Smooth muscle cell (in vitro differentiated cells): ENCODE results near the gene RAB38. TPM values are rescaled to one million over a fixed set of nuclear protein-coding genes. Genes with fewer than 3 reads are reported as not detected.
A peak's percentile ranks its signal among the peaks of the same experiment; 100 is the strongest.

Experiments
- DNase-seq: peaks from one replicate; lab custom pipeline; 2025; ENCODE audit not compliant: unreplicated experiment; lab: John Stamatoyannopoulos, UW
- H2AFZ ChIP-seq: fragments of 200-600 bp; sonication (generic); 2 replicates; pipeline ENCODE4 v1.6.0; 2016; ENCODE audit warnings: antibody characterized with exemption, low read depth, mild to moderate bottlenecking
- H3F3A ChIP-seq: fragments of 200-600 bp; sonication (generic); 2 replicates; pipeline ENCODE4 v1.6.0; 2017; ENCODE audit warnings: antibody characterized with exemption, low read depth
- H3K27ac ChIP-seq: fragments of 200-600 bp; sonication (generic); 2 replicates; pipeline ENCODE4 v1.5.1; 2016; ENCODE audit warnings: low read depth, mild to moderate bottlenecking
- H3K27me3 ChIP-seq: fragments of 200-600 bp; sonication (generic); 2 replicates; pipeline ENCODE4 v1.6.1; 2016; ENCODE audit warnings: low read depth, mild to moderate bottlenecking
- H3K36me3 ChIP-seq: fragments of 200-600 bp; sonication (generic); 2 replicates; pipeline ENCODE4 v1.5.1; 2016; ENCODE audit warnings: low read depth
- H3K4me1 ChIP-seq: fragments of 200-600 bp; sonication (generic); 2 replicates; pipeline ENCODE4 v1.5.1; 2016; ENCODE audit warnings: low read depth
- H3K4me2 ChIP-seq: fragments of 200-600 bp; sonication (generic); 2 replicates; pipeline ENCODE4 v1.6.0; 2016; ENCODE audit warnings: mild to moderate bottlenecking
- H3K4me3 ChIP-seq: fragments of 200-600 bp; sonication (generic); 2 replicates; pipeline ENCODE4 v1.5.1; 2016; ENCODE audit warnings: mild to moderate bottlenecking
- H3K79me2 ChIP-seq: fragments of 200-600 bp; sonication (generic); 2 replicates; pipeline ENCODE4 v1.6.0; 2016; ENCODE audit warnings: low read depth, mild to moderate bottlenecking
- H3K9ac ChIP-seq: fragments of 200-600 bp; sonication (generic); 2 replicates; pipeline ENCODE4 v1.6.0; 2016; ENCODE audit warnings: low read depth
- H3K9me3 ChIP-seq: fragments of 200-600 bp; sonication (generic); replicated peaks from 2 replicates; pipeline ENCODE4 v1.5.1; 2016; ENCODE audit warnings: low read depth
- H4K20me1 ChIP-seq: fragments of 200-600 bp; sonication (generic); 2 replicates; pipeline ENCODE4 v1.6.0; 2016; ENCODE audit warnings: low read depth
- WGBS: methylation state at CpG from one replicate; pipeline ENCODE4 v1.1.7; 2016; ENCODE audit warnings: low lambda C conversion rate; 5-methylcytosine and 5-hydroxymethylcytosine counted together
- polyA plus RNA-seq: library from polyadenylated mRNA; unstranded; fragments of >200 nt; fragmentation: Nextera tagmentation; extraction: Ambion mirVana; gene quantifications from 2 replicates; pipeline ENCODE4 v1.2.1, GENCODE V29; 2016
- total RNA-seq: library from RNA; depleted of rRNA; stranded (reverse); fragments of >200 nt; gene quantifications from 2 replicates; pipeline ENCODE4 v1.2.3, GENCODE V29; 2014
- TF ChIP-seq, protein P1 (sequence below): fragments of 200-600 bp; sonication (generic); IDR thresholded peaks from 2 replicates; pipeline ENCODE4 v1.5.1; 2017; ENCODE audit warnings: borderline replicate concordance, mild to moderate bottlenecking, antibody characterized with exemption; ENCODE audit not compliant: insufficient read depth, poor library complexity, severe bottlenecking

Gene RAB38
- total and polyA plus RNA-seq, 2 experiments from 2014 or later, result 1.9 to 8.4 TPM

DNA sequence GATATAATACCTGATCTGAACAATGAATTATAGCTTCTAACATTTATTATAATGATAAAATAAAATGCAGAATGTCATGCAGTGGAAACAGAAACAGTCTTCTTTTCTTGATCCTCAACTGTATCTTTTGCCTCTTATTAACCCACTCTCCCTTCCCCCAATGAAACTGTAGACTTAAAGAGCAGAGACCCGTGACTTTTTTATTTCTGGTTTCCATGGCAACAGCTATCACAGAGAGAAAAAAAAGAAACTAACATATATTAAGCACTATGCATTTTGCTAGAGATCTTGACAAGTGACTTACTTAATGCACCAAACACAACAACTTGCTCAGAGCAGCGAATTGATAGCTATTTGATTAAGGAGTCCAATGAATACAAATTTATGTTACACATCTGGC is 69.3 kb downstream of the RAB38 start:
- 77% methylated on average over 2 of the region's 2 CpGs for WGBS
- no peaks in the 10 kb centered on the region for H4K20me1 ChIP-seq

DNA sequence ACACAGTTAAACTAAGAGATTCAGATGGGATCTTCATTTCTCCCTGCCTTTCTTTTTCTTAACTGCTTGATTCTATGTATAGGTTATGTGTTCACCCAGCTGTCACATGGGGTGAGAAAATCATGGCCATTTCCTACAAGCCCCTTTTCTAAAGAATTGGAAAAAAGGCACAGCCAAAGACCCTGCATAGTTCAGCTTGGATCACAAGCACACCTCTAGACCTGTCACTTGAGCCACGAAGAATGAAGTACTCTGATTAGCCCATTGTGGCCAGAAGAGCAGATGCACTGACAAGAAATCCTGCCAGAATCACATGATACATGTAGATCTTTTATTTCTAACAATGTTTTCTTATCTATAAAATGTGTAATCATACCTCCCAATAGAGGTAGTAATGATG is 69.7 kb downstream of the RAB38 start:
- Histone ChIP-seq H3K9me3 (no peaks in the 10 kb centered on the region), H3K27me3 (no peaks in the 10 kb centered on the region), H2AFZ (no peak overlapping the region), H3K36me3 (no peaks in the 10 kb centered on the region), H3K4me1 (no peaks in the 10 kb centered on the region), H3F3A (no peaks in the 10 kb centered on the region), H3K27ac (no peak overlapping the region), H3K79me2 (no peaks in the 10 kb centered on the region), H3K4me2 (no peak overlapping the region), H3K4me3 (no peak overlapping the region), H3K9ac (no peak overlapping the region), H4K20me1 (no peaks in the 10 kb centered on the region)
- 85% methylated on average over 1 of the region's 1 CpG for WGBS
- TF ChIP-seq, protein P1, sequence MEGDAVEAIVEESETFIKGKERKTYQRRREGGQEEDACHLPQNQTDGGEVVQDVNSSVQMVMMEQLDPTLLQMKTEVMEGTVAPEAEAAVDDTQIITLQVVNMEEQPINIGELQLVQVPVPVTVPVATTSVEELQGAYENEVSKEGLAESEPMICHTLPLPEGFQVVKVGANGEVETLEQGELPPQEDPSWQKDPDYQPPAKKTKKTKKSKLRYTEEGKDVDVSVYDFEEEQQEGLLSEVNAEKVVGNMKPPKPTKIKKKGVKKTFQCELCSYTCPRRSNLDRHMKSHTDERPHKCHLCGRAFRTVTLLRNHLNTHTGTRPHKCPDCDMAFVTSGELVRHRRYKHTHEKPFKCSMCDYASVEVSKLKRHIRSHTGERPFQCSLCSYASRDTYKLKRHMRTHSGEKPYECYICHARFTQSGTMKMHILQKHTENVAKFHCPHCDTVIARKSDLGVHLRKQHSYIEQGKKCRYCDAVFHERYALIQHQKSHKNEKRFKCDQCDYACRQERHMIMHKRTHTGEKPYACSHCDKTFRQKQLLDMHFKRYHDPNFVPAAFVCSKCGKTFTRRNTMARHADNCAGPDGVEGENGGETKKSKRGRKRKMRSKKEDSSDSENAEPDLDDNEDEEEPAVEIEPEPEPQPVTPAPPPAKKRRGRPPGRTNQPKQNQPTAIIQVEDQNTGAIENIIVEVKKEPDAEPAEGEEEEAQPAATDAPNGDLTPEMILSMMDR, result no peak
- no peak for DNase-seq

More for the DNA sequence above, 69.3 kb downstream of the RAB38 start:
- Histone ChIP-seq H3K27ac (no peak overlapping the region), H2AFZ (no peak overlapping the region), H3K36me3 (no peaks in the 10 kb centered on the region), H3K9ac (no peak overlapping the region), H3K4me1 (no peaks in the 10 kb centered on the region), H3K79me2 (no peaks in the 10 kb centered on the region), H3F3A (no peaks in the 10 kb centered on the region), H3K4me2 (no peak overlapping the region), H3K4me3 (no peak overlapping the region), H3K27me3 (no peaks in the 10 kb centered on the region), H3K9me3 (no peaks in the 10 kb centered on the region)
- TF ChIP-seq, protein P1, result no peak
- no peak for DNase-seq

DNA sequence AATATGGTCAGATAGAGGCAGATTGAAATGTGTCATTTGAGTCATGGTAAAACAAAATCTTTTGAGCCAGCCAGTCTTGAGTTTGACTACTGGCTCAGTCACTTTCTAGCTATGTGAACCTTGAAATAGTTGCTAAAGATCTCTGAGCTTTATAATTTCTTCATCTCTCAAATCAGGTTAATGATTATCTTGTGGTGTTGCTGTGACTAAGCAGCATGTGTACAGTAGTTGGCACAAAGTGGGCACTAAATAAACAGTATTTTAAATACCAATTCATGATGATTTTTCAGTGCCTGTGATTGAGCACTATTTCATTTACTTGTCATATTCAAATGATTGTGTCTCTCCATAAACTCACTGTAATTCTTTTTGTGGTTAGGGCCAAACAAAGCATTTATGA is 70.8 kb downstream of the RAB38 start:
- Histone ChIP-seq H3F3A (no peaks in the 10 kb centered on the region), H3K4me1 (no peaks in the 10 kb centered on the region), H3K36me3 (no peaks in the 10 kb centered on the region), H3K27me3 (no peaks in the 10 kb centered on the region), H2AFZ (no peak overlapping the region), H3K9me3 (no peaks in the 10 kb centered on the region), H4K20me1 (no peaks in the 10 kb centered on the region), H3K9ac (no peak overlapping the region), H3K4me3 (no peak overlapping the region), H3K79me2 (no peaks in the 10 kb centered on the region), H3K27ac (no peak overlapping the region), H3K4me2 (no peak overlapping the region)
- TF ChIP-seq, protein P1, result no peak
- no peak for DNase-seq

DNA sequence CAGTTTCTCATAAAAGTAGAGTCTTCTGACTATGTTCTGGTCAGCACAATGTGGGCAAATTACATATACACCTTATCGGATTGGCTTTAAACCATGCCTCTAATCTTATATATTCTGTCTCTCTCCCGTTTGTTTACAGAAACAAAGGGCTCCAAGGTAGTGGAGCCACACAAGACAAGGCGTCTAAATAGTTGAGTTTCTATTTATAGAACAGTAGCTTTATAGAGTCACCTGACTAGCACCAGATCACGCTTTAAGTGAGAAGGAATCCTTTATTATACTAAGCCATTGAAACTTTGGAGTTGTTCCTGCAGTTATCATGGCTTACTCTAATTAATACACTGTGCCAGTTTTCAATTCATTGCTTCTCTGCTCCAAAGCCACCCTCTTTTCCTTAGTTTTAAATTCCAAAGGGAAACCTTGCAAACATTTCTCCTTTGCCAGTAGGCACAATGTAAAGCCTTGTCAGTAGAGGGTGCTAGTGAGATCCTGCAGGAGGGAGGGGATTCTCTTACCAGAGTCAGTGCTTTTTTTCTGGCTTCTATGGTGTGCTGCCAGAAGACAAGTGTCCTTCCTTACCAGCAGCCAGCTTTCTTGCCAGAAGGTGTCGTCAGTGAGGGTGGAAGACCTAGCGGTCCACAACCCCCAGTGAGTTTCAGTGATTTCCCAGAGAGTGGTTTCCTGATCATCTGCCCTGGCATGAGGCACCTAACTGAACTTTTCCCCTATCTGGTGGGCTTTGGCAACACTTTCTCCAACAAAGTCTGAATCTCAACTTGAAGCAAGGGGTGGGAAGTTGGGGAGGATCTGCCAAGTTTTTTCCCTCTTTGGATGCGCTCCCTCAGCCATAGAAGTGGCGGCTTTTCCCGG is 71.7 kb downstream of the RAB38 start:
- DNase-seq, result no peak
- no peak overlapping the region for H2AFZ ChIP-seq
- WGBS, result 65% methylated on average over 9 of the region's 9 CpGs
- H3K36me3 ChIP-seq, result no peaks in the 10 kb centered on the region
- no peaks in the 10 kb centered on the region for H3K4me1 ChIP-seq
- H3K9ac ChIP-seq, result no peak overlapping the region
- H3K79me2 ChIP-seq, result no peaks in the 10 kb centered on the region
- H3F3A ChIP-seq, result no peaks in the 10 kb centered on the region
- H4K20me1 ChIP-seq, result no peaks in the 10 kb centered on the region
- H3K27me3 ChIP-seq, result no peaks in the 10 kb centered on the region
- no peak overlapping the region for H3K4me3 ChIP-seq
- no peaks in the 10 kb centered on the region for H3K9me3 ChIP-seq
- no peak overlapping the region for H3K27ac ChIP-seq
- TF ChIP-seq, protein P1, result peak; percentile 49
- no peak overlapping the region for H3K4me2 ChIP-seq
